Measurements from ENCODE around the gene STK32C.

DNA sequence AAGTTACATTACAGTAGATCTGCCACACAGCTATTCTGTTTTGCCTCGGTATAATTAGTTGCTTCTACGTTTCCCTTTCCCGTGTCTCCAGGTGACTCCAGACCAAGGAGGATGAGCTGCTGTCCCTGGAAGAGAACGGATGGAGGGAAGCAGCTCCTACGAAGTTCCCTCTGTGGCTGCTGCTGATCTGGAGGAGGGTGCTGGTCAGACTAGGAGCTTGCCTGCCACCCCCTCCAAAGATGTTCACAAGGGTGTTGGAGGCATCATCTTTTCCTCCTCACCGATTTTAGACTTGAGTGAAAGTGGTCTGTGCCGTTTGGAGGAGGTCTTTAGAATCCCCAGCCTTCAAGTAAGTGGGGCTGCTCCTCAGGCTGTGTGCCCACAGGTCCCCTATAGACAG lies 25.6 kb upstream of the STK32C start:
- TF ChIP-seq YY1 (IDR thresholded peaks at IDR 0.05; ENCODE audit: insufficient read depth, insufficient read length) (no peak), SUZ12 (IDR thresholded peaks at IDR 0.05; ENCODE audit: extremely low read depth, insufficient read depth, insufficient read length) (no peak), ZNF274 (IDR thresholded peaks at IDR 0.05; ENCODE audit: low read depth, low read length) (no peak)
